Measurements from ENCODE around the gene C19orf25. TPM values are rescaled to one million over a fixed set of nuclear protein-coding genes. Genes with fewer than 3 reads are reported as not detected.
"Not testable (repeated sequence)": the region's sequence is repeated elsewhere in the genome, so short reads cannot be mapped to it uniquely, and the experiment has no call there.

Gene C19orf25
- total RNA-seq, 1 donor from 2014 or later: 29.7 TPM

DNA sequence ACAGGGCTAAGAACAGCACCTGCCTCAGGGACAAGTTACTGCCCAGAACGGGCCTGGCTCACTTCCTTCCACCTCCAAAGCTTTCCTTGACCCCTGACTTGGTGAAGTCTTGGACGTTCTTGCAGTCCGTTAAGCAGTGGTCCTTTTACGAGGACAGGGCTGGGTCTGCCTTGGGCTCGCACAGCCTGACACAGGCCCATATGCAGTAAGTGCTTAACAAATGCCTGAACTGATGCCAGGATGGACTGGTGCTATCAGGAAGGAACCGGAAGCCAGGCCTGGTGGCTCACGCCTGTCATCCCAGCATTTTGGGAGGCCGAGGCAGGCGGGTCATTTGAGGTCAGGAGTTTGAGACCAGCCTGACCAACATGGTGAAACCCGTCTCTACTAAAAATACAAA lies 43.0 kb upstream of the C19orf25 start:
- H3K27ac Mint-ChIP-seq (ENCODE audit: unreplicated experiment): no peak overlapping the region
- DNase-seq (ENCODE audit: low spot score): no peak
- no peak for TF ChIP-seq CTCF (IDR thresholded peaks at IDR 0.05; ENCODE audit: unreplicated experiment)
- H3K9me3 Mint-ChIP-seq (ENCODE audit: unreplicated experiment): no peaks in the 10 kb centered on the region
- peaks cover 18% of the 10 kb centered on the region for H3K27me3 Mint-ChIP-seq (ENCODE audit: unreplicated experiment)
- peaks cover 7% of the 10 kb centered on the region for H3K36me3 Mint-ChIP-seq (ENCODE audit: low read depth, unreplicated experiment)
- H3K4me1 Mint-ChIP-seq (ENCODE audit: unreplicated experiment): peaks cover 6% of the 10 kb centered on the region
- H3K4me3 Mint-ChIP-seq (ENCODE audit: unreplicated experiment): no peak overlapping the region

DNA sequence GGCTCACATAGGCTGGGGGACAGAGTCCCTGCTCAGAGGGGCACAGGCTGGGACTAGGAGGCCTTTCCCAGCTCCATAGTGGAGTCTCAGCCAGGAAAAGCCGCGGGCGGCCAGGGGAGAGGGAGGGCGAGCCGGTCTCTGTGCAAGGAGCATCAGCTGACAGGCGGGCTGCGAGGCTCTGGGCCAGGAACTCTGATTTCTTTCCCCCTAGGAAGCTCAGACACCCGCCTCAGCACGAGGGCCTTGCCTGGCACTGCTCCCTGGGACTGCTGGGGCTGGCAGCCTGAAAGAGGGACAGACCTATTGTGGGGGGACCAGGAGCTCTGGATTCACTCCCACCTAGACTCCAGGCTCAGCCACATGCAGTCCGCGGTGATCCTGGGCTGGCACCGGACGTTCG lies 42.6 kb upstream of the C19orf25 start:
- H3K27me3 Mint-ChIP-seq (ENCODE audit: unreplicated experiment): peaks cover 17% of the 10 kb centered on the region
- H3K9me3 Mint-ChIP-seq (ENCODE audit: unreplicated experiment): no peaks in the 10 kb centered on the region
- DNase-seq (ENCODE audit: low spot score): no peak
- no peak overlapping the region for H3K27ac Mint-ChIP-seq (ENCODE audit: unreplicated experiment)
- peaks cover 7% of the 10 kb centered on the region for H3K36me3 Mint-ChIP-seq (ENCODE audit: low read depth, unreplicated experiment)
- no peak for TF ChIP-seq CTCF (IDR thresholded peaks at IDR 0.05; ENCODE audit: unreplicated experiment)
- no peak overlapping the region for H3K4me3 Mint-ChIP-seq (ENCODE audit: unreplicated experiment)
- peaks cover 6% of the 10 kb centered on the region for H3K4me1 Mint-ChIP-seq (ENCODE audit: unreplicated experiment)

GRCh38 chr19:1520203-1520780 lies 41.3 kb upstream of the C19orf25 start:
- Mint-ChIP-seq H3K27me3 (ENCODE audit: unreplicated experiment) (peaks cover 17% of the 10 kb centered on the region), H3K36me3 (ENCODE audit: low read depth, unreplicated experiment) (peaks cover 7% of the 10 kb centered on the region), H3K4me1 (ENCODE audit: unreplicated experiment) (peaks cover 6% of the 10 kb centered on the region), H3K9me3 (ENCODE audit: unreplicated experiment) (no peaks in the 10 kb centered on the region), H3K4me3 (ENCODE audit: unreplicated experiment) (no peak overlapping the region), H3K27ac (ENCODE audit: unreplicated experiment) (no peak overlapping the region)
- DNase-seq (ENCODE audit: low spot score): no peak
- no peak for TF ChIP-seq CTCF (IDR thresholded peaks at IDR 0.05; ENCODE audit: unreplicated experiment)

DNA sequence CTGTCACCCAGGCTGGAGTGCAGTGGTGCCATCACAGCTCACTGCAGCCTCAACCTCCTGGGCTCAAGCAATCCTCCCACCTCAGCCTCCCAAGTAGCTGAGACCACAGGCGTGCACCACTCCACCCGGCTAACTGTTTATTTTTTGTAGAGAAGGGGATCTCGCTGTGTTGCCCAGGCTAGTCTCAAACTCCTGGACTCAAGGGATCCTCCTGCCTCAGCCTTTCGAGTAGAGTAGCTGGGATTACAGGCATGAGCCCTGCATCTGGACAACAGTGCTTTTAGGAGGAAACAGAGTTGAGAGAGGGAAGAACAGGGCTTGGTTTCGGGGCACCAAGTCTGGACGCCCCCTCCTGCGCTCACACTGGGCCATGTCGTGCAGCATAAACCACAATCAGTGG lies 40.8 kb upstream of the C19orf25 start:
- not testable (repeated sequence) for H3K36me3 Mint-ChIP-seq (ENCODE audit: low read depth, unreplicated experiment); DNase-seq (ENCODE audit: low spot score)
- H3K27me3 Mint-ChIP-seq (ENCODE audit: unreplicated experiment): peaks cover 15% of the 10 kb centered on the region

GRCh38 chr19:1518471-1518870 lies 39.5 kb upstream of the C19orf25 start:
- no peaks in the 10 kb centered on the region for H3K36me3 Mint-ChIP-seq (ENCODE audit: low read depth, unreplicated experiment)
- no peak overlapping the region for H3K4me3 Mint-ChIP-seq (ENCODE audit: unreplicated experiment)
- no peaks in the 10 kb centered on the region for H3K9me3 Mint-ChIP-seq (ENCODE audit: unreplicated experiment)
- H3K27ac Mint-ChIP-seq (ENCODE audit: unreplicated experiment): no peak overlapping the region
- H3K4me1 Mint-ChIP-seq (ENCODE audit: unreplicated experiment): no peaks in the 10 kb centered on the region
- no peak for TF ChIP-seq CTCF (IDR thresholded peaks at IDR 0.05; ENCODE audit: unreplicated experiment)
- DNase-seq (ENCODE audit: low spot score): no peak
- H3K27me3 Mint-ChIP-seq (ENCODE audit: unreplicated experiment): peaks cover 9% of the 10 kb centered on the region

More for the DNA sequence above, 40.8 kb upstream of the C19orf25 start:
- not testable (repeated sequence) for H3K9me3 Mint-ChIP-seq (ENCODE audit: unreplicated experiment); H3K27ac Mint-ChIP-seq (ENCODE audit: unreplicated experiment); H3K4me3 Mint-ChIP-seq (ENCODE audit: unreplicated experiment); H3K4me1 Mint-ChIP-seq (ENCODE audit: unreplicated experiment)

Measured in endothelial cell (in vitro differentiated cells).